HG03039 (cell line): ENCODE data around the gene DIAPH2.
"Not testable (repeated sequence)": the region's sequence is repeated elsewhere in the genome, so short reads cannot be mapped to it uniquely, and the experiment has no call there.

Experiments used
- ATAC-seq: cut with Tn5 transposase; IDR thresholded peaks from one replicate; pipeline ENCODE4 v1.9.1; 2021; ENCODE audit warnings: mild to moderate bottlenecking, moderate library complexity; ENCODE audit not compliant: unreplicated experiment

The DIAPH2 gene

DNA sequence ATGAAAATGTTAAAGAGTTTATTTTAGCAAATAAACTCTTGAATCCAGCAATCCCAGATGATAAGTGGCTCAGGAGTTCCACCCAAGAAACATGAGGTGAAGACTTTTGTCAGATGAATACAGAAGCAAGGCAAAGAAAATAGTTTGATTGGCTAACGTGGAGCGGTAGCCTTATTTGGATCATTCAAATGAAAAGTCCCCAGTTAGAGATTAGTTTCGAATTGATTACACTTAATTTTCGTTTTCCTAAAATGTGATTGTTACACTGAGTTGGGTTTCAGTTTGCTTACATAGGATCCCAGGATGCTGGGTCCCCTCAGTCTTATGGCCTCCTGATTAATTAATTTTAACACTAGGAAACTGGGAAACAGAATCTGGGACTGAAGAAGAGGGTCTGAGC lies 122.7 kb downstream of the DIAPH2 start:
- no peak for ATAC-seq

- ATAC-seq: no peak
Observed at GRCh38 chrX:96820935-96821334, 136.3 kb downstream of the DIAPH2 start.

DNA sequence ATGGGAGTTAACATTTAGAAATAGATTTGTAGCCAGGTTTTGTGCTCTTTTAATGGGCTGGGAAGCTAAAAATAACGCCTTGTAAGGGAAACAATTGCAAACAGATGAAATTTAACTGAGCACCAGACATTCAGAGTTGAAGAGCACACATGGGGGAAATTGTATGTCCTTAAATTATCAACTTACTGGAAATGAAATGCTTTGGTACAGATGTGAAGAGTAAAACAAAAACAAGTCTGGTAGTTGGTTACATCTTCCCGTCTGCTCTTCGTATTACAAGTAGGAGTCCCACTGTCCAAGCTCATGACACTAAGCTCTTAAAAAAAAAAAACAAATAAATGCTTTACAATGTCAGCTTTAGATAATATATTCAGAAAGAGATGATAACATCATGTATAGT lies 139.5 kb downstream of the DIAPH2 start:
- ATAC-seq: no peak

GRCh38 chrX:96833333-96833732 lies 148.7 kb downstream of the DIAPH2 start:
- ATAC-seq: no peak

GRCh38 chrX:96834137-96834536 lies 149.5 kb downstream of the DIAPH2 start:
- no peak for ATAC-seq

DNA sequence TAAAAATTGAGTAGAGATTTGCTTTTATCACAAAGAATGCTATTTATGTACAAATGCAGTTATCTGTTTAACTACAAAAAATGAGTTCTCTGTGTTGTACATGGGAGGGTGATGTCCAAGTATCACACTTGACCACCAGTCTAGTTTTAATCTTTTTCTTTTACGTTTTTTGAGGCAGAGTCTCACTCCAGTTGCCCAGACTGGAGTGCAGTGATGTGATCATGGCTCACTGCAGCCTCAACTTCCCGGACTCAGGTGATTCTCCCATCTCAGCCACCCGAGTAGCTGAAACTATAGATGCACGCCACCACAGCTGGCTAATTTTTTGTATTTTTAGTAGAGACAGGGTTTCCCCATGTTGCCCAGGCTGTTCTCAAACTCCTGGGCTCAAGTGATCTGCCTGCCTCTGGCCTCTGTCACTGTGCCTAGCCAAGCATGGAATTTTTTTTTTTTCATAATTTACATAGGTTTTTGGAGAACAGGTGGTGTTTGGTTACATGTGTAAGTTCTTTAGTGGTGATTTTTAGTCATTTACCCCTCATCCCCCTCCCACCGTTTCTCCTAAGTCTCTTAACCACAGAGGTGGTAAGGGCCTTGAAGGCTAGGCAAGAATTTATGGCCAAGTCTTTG lies 151.1 kb downstream of the DIAPH2 start:
- ATAC-seq: peak; percentile 75

GRCh38 chrX:96837808-96838207 lies 153.2 kb downstream of the DIAPH2 start:
- ATAC-seq: no peak

- ATAC-seq: no peak
Observed at GRCh38 chrX:96838537-96838936, 153.9 kb downstream of the DIAPH2 start.

DNA sequence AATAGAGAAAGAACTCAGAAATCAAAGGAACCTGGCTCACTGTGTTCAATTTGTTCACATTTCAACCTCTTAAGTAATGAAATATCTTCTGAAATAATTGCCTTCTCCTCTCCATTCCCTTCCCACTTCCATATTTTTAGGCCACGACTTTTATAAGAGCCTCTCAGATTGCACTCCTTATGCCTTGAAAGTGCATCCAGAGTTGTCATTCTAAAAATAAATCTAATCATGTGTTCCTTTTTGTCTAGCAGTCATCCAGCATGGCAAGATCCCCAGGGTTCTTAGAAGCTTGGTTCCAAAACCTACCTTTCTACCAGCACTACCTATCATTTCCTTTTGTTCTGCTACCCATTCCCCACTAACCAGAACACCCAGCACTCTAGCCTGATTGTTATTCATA lies 156.7 kb downstream of the DIAPH2 start:
- ATAC-seq: no peak

- ATAC-seq: not testable (repeated sequence)
Observed at GRCh38 chrX:96841866-96842265, 157.2 kb downstream of the DIAPH2 start.

- no peak for ATAC-seq
Observed at GRCh38 chrX:96843566-96843965, 158.9 kb downstream of the DIAPH2 start.

GRCh38 chrX:96846841-96847240 lies 162.2 kb downstream of the DIAPH2 start:
- no peak for ATAC-seq

- ATAC-seq: not testable (repeated sequence)
Observed at GRCh38 chrX:96859422-96859821, 174.8 kb downstream of the DIAPH2 start.

- ATAC-seq: no peak
Observed at GRCh38 chrX:96861218-96861617, 176.6 kb downstream of the DIAPH2 start.

DNA sequence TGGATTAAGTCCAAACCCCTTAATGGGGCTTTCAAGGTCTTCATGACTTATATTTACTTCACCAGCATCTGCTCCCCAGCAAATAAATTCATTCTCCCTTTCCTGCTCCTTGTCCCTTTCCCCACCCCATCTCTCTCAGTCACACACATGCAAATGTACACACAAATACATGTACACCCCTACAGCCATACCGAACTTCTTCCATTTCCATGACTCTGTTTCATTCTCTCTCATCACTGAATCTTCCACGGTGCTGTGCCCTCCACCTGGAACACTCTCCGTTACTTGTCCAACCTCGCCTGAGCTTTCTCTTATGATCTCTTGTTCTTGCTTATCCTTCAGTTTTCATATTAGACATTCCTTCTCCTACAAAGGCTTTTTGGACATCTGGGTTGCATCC lies 177.0 kb downstream of the DIAPH2 start:
- no peak for ATAC-seq

- no peak for ATAC-seq
Observed at GRCh38 chrX:96883608-96884007, 199.0 kb downstream of the DIAPH2 start, which contains the start of gene RPA4. TSS of gene RPA4 (plus strand) at chrX:96883908. CDS start at chrX:96884311, 403 bp downstream.

DNA sequence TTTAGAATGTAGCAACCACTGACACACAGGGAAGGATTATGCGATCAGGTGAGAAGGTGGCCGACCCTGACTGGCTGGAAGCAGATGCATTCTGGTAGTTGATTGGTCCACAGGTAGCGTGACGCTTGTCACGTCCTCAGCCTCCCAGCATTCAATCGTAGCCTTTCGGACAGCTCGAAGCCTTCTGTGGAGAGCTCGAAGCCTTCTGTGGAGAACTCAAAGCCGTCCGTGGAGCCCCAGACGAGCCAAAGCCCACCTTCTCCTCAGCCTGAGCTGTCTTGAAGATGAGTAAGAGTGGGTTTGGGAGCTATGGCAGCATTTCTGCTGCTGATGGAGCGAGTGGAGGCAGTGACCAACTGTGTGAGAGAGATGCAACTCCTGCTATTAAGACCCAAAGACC lies 199.4 kb downstream of the DIAPH2 start:
- ATAC-seq: no peak

DNA sequence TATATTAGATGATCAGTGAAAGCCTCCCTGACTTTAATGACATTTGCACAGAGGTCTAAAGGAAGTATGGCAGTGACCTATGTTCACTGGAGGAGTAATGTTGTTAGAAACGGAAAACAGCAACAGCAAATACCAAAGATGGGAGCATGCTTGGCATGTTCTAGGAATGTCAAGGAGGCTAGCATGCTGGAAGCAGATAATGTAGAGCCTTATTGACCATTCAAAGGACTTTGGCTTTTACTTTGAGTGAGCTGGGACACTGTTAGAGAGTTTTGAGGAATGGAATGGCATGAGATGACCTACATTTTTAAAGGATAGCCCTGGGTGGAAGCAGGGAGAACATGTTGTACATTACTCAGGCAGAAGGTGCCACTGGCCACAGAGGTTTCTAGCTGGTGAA lies 205.1 kb downstream of the DIAPH2 start:
- ATAC-seq: no peak

DNA sequence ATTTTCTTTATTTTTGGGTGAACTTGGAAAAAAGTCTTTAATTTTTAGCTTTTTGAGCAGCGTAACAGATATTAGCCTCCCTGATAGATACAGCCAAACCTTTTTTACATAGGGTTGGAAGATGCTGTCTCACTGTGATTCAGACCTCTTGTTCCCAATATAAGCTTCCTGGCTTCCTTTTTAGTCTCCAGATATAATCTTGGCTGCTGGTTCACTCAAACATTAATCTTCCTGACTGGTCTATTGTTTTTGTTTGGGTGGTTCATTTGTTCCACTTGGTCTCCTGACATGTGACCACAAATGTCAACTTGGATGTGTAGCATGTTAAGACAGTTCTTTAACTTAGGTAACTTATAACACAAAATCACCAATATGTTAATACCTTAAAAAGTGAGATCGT lies 222.1 kb downstream of the DIAPH2 start:
- ATAC-seq: no peak

DNA sequence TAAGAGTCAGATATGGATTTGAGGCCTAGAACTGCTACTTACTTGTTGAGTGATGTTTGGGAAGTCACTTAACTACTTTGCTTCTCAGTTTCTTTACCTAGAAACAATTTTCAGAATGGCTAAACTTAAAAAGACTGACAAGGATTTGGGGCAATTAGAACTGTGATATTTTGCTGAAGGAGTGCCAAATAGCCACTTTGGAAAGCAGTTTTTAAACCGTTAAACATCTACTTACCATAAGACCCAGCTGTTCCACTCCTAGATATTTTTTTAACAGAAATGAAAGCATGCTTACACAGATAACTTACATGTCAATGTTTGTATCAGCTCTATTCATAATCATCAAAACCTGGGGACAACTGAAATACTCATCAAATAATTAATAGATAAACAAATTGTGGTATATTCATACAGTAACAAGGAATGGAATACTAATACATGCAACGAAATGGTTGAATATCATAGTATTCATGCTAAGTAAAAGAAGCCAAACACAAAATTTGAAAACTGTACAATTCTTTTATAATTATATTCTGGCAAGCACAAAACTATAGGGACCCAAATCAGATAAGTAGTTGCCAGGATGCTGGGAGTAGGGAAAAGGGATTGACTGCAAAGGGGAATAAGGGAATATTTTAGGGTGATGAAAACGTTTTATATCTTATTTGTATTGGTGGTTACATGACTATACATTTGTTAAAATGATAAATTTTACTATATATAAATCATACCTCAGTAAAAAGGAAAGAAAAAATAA lies 223.1 kb downstream of the DIAPH2 start:
- no peak for ATAC-seq

GRCh38 chrX:96909291-96909690 lies 224.6 kb downstream of the DIAPH2 start:
- no peak for ATAC-seq

- no peak for ATAC-seq
Observed at GRCh38 chrX:96918864-96919263, 234.2 kb downstream of the DIAPH2 start.

DNA sequence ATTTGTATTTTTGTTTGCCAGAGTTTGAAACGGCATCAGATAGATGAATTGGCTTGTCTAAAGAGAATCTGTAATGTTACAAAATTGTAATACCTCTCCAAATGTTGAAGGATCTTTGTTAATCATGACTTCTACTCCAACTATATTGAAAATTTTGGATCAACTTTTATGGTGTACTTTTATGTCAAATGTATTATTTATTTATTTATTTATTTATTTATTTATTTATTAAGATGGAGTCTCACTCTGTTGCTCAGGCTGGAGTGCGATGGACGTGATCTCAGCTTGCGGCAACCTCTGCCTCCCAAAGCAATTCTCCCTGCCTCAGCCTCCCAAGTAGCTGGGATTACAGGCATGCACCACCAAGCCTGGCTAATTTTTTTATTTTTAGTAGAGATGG lies 235.0 kb downstream of the DIAPH2 start:
- ATAC-seq: no peak
